AG08395 (cell line): Measurements from ENCODE around the gene FAM181A.

Experiments used
- DNase-seq: peaks from one replicate; pipeline ENCODE4 v3.0.0; 2012; ENCODE audit warnings: mixed read lengths, low spot score

Gene FAM181A

DNA sequence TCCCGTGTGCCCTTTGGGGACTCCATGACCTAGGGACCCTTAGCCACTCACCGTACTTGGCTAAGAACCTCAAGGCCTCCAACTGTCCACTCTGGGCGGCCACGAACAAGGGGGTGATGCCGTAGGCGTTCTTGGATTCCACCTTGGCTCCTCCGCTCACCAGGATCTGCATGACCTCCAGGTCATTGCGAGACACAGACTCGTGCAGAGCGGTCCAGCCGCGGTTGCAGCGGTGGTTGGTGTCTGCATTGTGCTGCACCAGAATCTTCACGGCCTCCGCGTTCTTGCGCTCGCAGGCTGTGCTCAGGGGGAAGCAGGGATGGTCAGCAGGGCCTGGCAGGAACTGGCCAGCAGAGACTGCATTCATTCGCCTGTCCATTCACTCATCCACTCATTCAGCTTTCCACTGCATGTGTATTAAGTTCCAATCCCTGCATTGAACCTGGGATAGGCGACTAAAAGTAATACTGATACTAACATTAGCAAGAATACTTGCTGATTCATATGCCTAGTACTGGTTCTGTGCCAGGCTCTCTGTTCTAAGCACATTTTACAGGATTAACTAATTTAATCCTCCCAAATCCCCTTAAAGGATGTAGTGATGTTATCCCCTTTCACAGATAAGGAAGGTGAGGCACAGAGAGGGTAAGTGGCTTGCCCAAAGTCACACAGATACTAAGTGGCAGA is 23.9 kb downstream of the FAM181A start:
- DNase-seq: no peak

DNA sequence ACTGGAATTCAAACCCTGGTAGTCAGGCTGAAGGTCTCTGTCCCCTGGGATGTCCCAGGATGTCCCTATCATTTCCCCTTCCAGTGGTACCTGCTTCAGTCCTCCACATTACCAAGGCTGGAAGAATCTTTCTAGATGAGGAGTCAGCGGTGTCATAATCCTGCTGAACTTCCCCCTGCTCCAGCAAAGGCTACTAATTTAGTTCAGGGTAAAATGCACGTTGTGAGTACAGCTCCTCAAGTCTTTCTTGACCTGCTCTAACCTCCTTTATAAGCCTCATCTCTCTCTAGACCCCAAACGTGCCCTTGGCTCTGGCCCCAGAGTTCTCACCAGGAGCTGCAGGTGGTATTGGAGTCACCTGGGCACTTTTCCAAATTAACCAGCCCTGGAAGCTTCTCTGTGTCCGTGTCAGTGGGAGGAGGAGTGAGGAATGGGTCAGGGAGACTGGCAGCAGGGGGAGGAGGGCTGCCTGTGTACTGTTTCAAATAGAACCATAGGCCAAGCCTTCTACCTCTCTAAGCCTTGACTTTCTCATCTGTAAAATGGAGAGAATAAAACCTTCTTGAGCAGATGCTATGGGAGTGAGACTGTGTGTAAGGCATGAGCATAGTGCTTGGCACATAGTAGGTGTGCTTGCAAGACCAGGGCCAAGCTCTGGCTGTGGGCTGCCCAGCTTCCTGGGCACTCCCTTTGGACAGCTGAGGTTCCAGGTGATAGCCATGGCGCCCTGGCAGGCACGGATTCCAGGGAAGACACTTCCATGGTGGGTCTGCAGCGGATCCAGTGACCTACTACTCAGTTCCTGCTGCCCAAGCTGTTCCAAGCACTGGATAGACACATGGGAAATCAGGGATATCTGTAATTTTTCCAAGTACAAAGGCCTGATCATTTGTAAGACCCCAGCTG is 24.7 kb downstream of the FAM181A start:
- DNase-seq: no peak

DNA sequence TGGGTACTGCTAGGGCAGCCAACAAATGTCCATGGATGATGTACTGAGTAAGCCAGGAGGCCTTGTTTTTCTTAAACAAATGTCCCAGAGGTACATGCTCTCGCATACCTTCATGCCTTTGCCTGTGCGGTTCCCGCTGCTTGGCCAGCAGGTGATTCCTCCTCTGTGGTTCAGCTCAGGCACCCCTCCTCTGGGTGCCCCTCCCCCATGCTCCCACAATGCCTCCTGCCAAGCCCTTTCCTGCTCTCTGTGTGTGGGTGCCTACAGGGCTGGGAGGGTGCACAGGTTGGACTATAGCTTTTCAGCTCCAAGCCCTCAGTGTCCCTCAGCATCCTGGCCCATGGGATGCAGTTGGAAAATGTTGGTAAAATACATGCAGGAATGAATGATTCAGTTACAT is 25.7 kb downstream of the FAM181A start:
- DNase-seq: no peak

DNA sequence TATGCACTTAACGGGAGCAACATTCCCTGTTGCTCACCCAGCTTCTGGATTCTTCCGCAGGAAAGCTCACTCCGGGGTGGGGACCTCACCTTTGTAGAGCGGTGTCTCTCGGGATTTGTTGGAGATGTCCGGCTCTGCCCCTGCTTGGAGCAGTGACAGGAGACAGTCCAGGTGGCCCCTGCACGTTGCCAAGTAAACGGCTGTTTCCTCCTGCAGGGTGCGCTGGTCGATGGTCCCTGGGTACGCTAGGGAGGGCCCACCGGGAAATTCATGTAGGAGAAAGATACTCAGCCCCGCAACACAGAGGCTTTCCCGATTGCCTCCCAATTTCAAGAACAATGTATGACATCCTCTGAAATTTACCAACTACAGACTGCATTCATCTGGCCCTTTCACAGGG is 26.1 kb downstream of the FAM181A start:
- no peak for DNase-seq

DNA sequence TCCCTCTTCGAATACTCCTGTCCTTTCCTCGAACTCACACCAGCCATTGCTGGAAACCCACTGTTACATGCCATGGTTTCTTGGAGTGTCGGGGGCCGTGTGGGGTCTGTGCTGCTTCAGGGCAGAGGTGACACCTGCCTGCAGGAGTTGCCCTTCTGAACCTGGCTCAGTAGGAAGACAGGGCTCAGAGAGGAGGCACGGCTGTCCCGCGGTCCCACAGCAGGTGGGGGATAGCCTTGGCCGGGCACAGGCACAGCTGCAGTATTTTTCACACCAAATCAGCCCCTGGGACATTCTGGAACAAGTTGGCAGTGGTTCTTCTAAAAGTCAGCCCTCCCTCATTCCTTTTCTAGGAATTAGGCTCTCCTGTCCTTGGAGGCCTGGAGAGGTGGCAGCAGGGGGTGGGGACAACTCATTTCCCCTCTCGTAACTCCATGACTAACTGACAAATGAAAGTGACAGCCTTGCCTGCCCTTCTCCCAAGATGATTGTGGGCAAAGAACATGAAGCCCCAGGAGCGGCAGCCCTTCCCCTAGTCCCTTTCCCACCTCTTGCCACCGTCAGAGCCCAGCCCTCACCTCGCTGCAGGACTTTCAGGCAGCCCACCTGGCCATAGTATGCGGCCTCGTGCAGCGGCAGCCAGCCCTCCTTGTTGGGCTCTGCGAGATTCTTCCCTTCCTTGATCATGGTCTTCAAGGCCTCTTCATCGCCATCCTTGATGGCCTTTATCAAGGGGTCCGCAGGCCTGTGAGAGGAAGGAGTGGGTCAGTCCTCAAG is 26.8 kb downstream of the FAM181A start:
- DNase-seq: no peak

DNA sequence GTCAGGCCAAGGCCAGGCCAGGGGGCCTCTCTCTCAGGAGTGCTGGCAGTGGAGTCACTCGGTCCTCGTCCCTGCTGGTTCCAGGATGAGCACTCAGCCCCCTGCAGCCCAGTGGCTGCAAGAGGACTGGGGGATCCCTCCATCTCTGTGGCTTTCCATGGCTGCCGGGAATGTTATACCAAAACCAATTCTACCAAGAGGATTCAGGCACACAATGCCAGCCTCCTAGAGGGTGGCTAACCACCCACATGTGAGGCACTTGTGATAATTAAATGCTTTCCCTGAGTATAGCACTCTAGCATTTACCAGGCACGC is 27.3 kb downstream of the FAM181A start:
- no peak for DNase-seq

DNA sequence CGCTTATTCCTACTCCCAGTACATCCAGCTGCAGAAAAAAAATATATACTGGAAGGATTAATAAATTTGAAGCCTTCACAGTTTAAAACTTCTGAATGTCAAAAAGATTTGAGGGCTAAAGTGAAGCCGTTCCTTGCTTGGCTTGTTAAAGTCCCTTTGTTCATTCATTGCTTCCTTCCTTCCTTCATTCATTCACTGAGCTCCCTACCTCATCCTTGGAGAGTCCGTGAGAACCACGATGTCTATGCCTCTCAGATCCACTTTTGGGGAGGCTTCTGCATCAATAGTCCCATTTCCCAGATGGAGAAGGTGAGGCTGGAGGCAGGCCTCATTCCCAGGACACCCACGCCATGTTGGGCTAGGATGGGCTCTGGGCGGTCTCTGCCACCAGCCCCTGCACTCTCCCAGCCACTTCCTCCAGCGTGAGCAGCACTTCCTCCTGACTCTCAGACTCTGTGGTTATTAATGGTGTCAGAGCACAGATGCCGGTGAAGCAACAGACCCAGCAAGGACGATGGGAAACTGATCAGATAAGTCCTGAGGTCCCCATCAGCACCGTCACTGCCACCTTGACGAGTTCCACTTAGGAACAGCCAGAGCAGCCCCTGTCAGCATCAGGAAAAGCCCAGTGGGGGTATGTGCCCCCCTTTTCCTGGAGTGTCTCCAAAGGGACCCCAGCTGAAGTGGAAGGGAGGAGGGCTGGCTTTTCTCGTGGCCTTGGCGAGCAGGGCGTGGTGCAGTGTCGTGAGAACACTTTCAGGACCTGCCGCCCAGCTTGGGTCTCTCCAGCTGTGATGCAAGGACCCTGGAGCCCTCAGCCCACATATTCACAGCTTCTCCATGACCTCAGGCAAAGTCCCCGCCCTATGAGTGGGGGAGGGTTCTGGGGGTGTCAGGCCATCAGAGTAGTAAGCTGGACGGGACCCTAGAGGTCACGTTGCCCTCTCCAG is 28.0 kb downstream of the FAM181A start:
- no peak for DNase-seq

DNA sequence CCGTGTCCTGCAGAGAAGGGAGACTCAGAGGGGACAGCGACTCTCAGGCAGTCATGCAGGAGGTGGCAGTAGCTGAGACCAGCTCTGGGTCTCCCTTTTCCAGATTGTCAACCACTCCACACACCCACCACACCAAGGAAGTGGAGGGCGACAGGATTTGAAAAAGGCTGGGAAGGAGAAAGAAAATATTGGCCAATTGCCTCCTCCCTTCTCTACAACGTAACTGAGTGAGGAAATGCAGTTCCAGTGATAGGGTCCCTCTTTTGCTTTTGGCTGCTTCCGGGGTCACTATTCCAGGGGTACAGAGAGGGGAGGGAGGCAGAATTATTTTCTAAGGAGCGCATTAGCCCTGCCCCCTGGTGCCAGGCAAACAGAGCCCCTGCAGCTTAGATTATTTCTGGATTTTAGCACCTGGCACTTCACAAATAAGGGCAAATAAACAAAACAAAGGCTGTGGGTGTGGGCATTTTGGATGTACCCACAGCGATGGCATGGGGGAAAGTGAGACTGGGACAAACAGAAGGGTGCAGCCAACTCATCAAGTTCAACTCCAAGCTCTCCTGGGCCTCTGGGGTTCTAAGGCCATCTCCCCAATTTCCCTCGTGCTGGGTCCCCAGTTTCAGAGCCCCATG is 28.8 kb downstream of the FAM181A start:
- DNase-seq: no peak

DNA sequence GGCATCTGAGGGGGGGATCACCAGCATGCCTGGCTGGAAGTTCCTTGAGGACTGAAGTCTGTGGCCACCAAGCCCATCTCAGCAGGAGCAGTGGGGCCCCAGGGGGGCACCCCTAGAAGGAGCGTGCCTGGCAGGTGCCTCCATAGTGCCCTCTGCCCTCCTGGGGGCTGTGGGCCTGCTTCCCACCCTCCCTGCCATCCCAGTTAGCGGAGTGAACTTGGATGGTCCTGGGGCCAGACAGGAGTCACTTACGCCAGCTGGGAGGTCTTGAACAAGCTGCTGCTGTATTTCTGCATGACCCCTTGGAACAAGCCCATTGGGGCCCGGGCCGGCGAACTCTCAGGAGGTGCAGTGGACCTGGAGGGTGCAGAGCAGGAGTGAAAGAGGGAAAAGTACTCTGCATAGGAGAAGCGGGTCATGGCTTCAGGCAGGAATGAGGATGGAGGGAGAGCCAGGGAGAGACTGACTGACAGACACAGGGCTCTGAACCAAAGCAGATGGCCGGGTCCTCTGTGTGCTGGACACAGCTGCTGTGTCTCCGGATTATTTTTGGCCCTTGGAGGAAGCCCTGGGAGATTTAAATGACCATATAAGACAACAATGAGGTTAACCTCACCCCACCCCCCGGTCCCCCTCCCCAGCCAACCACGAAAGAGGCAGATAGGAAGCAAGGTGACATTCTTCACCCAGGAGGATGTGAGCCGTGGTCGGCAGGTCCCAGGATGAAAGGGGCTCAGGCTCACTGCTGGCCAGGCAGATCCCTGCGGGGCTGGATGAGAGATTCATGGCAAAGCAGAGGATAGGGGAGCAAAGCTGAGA is 29.6 kb downstream of the FAM181A start:
- DNase-seq: no peak

DNA sequence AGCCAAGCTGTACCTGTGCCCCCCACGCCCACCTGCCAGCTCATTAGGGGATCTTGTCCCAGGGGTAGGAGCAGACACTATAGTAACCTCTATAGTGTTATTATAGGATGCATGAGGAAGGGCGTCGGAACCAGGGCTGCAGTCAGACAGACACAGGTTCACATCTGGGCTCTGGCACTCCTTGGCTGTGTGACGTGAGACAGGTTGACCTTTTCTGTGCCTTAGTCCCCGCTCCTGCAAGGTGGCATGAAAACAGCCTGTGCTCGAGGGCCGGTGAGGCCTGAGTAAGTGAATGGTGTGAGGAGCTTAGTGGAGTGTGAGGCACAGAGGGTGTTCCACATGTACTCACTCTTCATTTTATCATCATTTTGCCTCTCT is 30.2 kb downstream of the FAM181A start:
- DNase-seq: no peak

DNA sequence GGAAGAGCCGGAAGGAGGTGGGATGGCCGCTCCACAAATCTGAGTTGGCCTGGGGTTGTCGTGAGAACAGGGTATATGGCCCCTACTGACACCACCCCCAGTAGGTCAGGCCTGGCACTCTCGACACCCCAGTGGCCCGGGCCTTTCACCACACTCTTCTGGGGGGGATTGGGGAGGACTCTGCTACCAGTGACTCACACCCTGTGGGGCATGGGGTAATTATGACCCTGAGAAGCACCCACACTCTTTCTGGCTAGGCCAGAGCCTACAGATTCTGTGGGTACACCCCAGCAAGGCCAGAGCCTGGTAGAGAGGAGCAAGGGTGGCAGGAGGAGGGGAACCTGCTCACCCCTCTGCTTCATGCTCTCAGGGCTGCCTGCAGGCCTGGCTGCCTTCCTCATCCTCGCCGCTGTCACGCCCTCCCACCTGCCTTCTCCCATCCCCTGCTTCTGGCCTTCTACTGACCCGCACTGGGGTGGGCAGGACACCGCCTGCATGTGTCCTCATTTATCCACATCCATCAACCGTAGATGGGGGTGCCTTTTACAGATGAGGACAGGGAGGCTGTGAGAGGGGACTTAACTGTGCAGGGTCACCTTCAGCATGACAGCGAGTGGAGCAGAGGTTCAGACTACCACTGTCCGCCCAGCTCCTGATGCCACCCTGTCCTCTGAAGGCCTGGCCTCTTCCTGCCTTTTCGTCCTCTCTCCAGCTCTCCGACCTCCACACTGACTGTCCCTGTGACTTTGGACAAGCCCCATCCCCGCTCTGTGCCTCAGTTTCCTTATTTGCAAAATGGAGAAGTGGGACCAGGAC is 30.8 kb downstream of the FAM181A start:
- no peak for DNase-seq

DNA sequence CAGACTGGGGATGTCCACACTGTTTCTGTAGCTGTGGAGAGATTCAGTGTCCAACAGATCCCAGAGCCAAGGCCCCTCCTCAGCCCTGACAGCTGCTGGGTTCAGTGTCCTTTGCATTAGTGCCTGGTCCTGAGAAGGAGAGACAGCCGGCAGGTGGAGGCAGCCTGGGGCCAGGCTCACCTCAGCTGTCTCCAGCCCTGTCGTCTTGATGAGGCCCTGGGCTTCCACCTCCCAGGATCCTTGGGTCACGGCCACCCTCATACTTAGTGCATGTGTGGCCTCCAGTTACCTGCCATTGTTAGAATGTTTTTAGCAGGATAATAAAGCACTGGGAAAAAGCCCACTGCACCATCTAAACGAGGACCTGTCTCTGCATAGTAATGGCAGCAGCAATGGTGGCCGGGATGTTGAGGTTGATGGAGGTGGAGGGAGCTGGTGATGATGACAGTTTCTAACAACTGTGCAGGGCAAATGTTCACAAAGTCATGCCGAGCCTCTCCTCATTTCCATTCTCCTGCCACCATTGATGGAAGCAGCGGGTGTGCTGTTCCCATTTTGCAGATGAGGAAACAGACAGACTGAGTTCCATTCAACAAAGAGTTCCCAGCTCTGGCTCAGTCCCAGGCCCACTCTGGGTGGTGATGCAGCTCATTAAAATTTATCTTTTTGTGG is 31.6 kb downstream of the FAM181A start:
- no peak for DNase-seq

DNA sequence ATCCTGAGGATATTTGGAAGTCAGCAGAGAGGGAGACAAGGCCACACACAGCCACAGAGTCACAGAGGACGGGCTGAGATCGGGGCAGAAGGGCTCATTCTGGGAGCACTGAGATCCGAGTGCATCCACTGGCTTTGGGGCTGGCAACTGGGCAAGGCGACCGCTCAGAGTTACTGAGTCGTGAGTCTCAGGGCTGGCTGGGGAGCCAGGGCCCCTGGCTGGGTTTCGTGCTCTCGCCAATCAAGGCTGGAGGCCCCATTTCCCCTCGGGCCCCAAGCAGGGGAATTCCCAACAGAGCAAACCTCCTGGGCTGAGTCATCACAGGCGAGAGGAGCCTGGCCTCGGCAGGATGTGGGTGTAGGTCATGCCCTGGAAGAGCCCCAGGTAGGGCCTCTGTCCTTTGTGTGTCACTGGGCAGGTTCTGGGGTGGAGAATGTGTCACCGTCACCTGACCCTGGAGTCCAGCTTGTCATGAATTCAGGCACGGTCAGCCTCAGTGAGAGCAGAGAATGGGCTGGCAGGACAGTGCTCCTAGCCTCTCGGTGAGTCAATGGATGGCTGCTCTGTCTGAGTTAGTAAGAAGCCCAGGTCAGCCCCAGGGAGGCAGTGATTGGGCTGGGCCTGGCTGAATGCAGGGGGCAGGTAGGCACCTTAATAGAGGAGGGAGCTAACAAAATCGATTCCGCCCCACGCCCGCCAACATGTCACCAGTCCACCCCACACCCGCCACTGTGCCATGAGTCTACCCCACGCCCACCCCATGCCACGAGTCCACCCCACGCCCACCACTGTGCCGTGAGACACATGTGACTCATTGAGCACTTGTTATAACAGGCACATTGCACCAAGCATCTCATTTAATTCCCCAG is 32.3 kb downstream of the FAM181A start:
- DNase-seq: peak; percentile 76

DNA sequence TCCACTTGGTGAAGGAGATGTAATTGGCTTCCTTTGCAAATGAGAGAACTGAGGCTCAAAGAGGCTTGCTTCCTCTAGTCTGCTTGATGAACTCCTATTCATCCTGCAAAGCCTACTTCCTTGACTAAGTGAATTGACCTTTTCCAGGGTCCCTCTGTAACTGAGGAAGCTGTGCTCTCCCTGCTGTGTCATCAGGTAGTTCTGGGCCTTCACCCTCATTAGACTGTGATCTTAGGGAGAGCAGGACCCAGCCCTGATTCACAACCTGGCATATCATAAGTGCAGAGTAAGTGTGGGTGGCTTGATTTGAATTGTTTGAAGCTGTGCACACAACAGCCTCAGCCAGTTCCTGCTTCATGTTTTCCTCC is 32.9 kb downstream of the FAM181A start:
- no peak for DNase-seq

DNA sequence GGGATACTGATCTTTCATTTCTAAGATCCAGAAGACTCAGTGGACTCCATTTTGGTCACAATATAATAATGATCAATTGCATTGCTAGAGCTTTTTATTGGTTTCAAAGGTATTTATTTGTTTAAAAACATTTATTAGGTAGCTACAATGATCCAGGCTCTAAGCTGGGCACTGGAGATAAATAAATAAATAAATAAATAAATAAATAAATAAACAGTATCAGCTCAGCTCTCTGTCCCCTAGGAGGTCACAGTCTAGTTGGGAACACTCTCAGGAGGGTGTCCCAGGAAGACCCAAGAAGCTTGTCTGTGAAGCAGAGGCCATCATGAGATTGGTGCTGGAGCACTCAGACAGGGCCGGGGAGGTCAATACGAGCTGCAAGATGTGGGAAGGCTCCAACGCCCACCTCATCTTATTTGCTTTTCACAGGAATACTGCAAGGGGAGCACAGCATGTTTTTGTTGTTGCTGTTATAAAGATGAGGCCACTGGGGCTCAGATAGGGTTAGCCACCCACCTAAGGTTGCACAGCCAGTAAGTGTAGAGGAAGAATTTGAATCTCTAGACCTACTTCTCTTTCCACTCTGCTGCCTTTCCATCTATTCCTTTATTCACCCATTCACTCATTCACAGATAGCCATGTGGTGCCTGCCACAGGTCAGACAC is 33.8 kb downstream of the FAM181A start:
- DNase-seq: no peak

DNA sequence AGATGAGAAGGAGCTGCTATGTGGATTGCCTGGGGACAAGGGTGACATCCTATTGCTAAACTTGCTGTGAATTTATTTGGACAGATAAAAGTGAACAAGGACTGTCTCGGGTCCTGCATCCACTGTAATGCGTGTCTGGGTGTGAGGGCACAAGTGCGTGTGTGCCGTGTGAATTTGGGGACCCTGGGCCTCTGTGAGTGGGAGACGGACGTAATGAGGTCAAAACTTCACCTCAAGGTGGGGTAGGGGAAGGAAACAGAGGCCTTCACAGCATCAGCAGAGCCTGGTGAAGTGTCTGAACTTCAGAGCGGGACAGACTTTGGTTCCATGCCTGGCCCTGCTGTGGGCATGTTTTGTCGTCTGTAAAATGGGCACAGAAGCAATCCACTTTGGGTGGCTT is 34.5 kb downstream of the FAM181A start:
- no peak for DNase-seq
